Hepatic stellate cell (primary cell): ENCODE measurements around the gene CCDC83.
A peak's percentile ranks its signal among the peaks of the same experiment; 100 is the strongest.
"Not testable (repeated sequence)": the region's sequence is repeated elsewhere in the genome, so short reads cannot be mapped to it uniquely, and the experiment has no call there.

Experiments
- DNase-seq: peaks from one replicate; pipeline ENCODE4 v3.0.0; 2011; ENCODE audit warnings: low spot score

CCDC83 gene

GRCh38 chr11:85945296-85945695 is 90.1 kb downstream of the CCDC83 start:
- no peak for DNase-seq

GRCh38 chr11:85945788-85946187 is 90.6 kb downstream of the CCDC83 start:
- DNase-seq, result no peak

GRCh38 chr11:85946221-85946620 is 91.0 kb downstream of the CCDC83 start:
- DNase-seq, result no peak

GRCh38 chr11:85947431-85948272 is 92.5 kb downstream of the CCDC83 start:
- DNase-seq, result peak; percentile 50

GRCh38 chr11:85948884-85949283 is 93.7 kb downstream of the CCDC83 start:
- DNase-seq, result no peak

- DNase-seq, result no peak
Measured at GRCh38 chr11:85949798-85950197, 94.6 kb downstream of the CCDC83 start.

- DNase-seq, result no peak
Measured at GRCh38 chr11:85950317-85951048, 95.3 kb downstream of the CCDC83 start.

GRCh38 chr11:85951049-85951405 is 95.8 kb downstream of the CCDC83 start:
- no peak for DNase-seq

- DNase-seq, result no peak
Measured at GRCh38 chr11:85951428-85952107, 96.4 kb downstream of the CCDC83 start.

GRCh38 chr11:85952108-85952485 is 96.9 kb downstream of the CCDC83 start:
- DNase-seq, result not testable (repeated sequence)

- DNase-seq, result no peak
Measured at GRCh38 chr11:85953491-85954143, 98.4 kb downstream of the CCDC83 start.

- DNase-seq, result no peak
Measured at GRCh38 chr11:85955531-85955930, 100.3 kb downstream of the CCDC83 start.

- no peak for DNase-seq
Measured at GRCh38 chr11:85960678-85961077, 105.5 kb downstream of the CCDC83 start.

- DNase-seq, result no peak
Measured at GRCh38 chr11:85961130-85961529, 105.9 kb downstream of the CCDC83 start.

- DNase-seq, result no peak
Measured at GRCh38 chr11:85961930-85962363, 106.8 kb downstream of the CCDC83 start.

- DNase-seq, result no peak
Measured at GRCh38 chr11:85965202-85965601, 110.0 kb downstream of the CCDC83 start.

GRCh38 chr11:85967457-85967856 is 112.3 kb downstream of the CCDC83 start:
- DNase-seq, result no peak
